ENCODE measurements around the gene CEMP1. TPM values are rescaled to one million over a fixed set of nuclear protein-coding genes. Genes with fewer than 3 reads are reported as not detected.
"Not testable (repeated sequence)": the region's sequence is repeated elsewhere in the genome, so short reads cannot be mapped to it uniquely, and the experiment has no call there.

Gene CEMP1
- total RNA-seq, 1 donor from 2014 or later = not detected

- DNase-seq (ENCODE audit: extremely low spot score, unreplicated experiment) = no peak
- Mint-ChIP-seq H3K4me1 (ENCODE audit: unreplicated experiment) (peaks cover 30% of the 10 kb centered on the region), H3K4me3 (ENCODE audit: unreplicated experiment) (no peak overlapping the region), H3K36me3 (ENCODE audit: unreplicated experiment) (peaks cover 2% of the 10 kb centered on the region), H3K27me3 (ENCODE audit: unreplicated experiment) (no peaks in the 10 kb centered on the region), H3K9me3 (ENCODE audit: unreplicated experiment) (no peaks in the 10 kb centered on the region), H3K27ac (ENCODE audit: unreplicated experiment) (no peak overlapping the region)
- no peak for TF ChIP-seq CTCF (IDR thresholded peaks at IDR 0.05)
Measured at GRCh38 chr16:2533912-2534311, 2.7 kb upstream of the CEMP1 start.

DNA sequence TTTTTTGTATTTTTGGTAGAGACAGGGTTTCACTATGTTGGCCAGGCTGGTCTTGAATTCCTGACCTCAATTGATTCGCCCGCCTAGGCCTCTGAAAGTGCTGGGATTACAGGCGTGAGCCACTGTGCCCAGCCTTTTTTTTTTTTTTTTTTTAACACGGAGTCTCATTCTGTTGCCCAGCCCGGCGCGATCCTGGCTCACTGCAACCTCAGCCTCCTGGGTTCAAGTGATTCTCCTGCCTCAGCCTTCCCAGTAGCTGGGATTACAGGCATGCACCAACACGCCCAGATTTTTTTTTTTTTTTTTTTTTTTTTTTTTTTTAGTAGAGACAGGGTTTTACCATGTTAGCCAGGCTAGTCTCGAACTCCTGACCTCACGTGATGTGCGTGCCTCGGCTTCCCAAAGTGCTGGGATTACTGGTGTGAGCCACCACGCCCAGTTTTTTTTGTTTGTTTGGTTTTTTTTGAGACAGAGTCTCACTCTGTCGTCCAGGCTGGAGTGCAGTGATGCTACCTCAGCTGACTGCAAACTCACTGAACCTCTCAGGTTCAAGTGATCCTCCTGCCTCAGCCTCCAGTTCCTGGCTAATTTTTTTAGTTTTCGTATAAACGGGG, 2.0 kb upstream of the CEMP1 start:
- Mint-ChIP-seq H3K4me1 (ENCODE audit: unreplicated experiment) (peaks cover 26% of the 10 kb centered on the region), H3K27ac (ENCODE audit: unreplicated experiment) (peak overlapping the region; percentile 96), H3K4me3 (ENCODE audit: unreplicated experiment) (peak overlapping the region; percentile 90)
- not testable (repeated sequence) for DNase-seq (ENCODE audit: extremely low spot score, unreplicated experiment); H3K27me3 Mint-ChIP-seq (ENCODE audit: unreplicated experiment); H3K9me3 Mint-ChIP-seq (ENCODE audit: unreplicated experiment); H3K36me3 Mint-ChIP-seq (ENCODE audit: unreplicated experiment)

DNA sequence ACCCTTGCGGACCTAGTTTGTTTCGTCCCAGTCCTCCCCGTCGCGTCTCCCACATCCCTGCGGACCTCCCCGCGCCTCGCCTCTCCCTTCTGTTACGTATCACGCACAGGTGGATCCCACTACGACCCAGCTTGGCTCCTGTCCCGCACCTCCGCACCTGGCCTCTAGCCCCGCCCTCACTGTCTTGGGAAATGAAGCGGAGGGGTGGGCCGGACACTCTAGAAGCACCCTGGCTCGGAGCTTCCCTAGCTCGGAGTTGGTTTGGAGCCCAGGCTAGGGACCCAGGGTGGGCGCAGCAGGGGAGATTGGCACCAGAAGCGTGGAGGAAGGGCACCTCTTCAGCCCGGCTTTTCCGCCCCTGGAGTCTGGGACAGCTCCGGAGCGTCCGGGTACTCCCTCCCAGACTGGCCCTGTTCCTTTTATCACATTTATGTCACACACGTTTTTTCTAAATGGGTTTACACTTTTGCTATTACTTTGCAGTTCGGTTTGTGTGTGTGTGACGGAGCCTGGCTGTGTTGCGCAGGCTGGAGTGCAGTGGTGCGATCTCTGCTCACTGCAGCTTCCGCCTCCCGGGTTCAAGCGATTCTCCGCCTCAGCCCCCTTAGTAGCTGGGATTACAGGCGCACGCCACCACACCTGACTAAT, 1.4 kb upstream of the CEMP1 start:
- Mint-ChIP-seq H3K4me3 (ENCODE audit: unreplicated experiment) (peak overlapping the region; percentile 90), H3K27ac (ENCODE audit: unreplicated experiment) (peak overlapping the region; percentile 96), H3K36me3 (ENCODE audit: unreplicated experiment) (peaks cover 2% of the 10 kb centered on the region), H3K9me3 (ENCODE audit: unreplicated experiment) (no peaks in the 10 kb centered on the region), H3K27me3 (ENCODE audit: unreplicated experiment) (no peaks in the 10 kb centered on the region), H3K4me1 (ENCODE audit: unreplicated experiment) (peaks cover 26% of the 10 kb centered on the region)
- TF ChIP-seq CTCF (IDR thresholded peaks at IDR 0.05) = no peak
- no peak for DNase-seq (ENCODE audit: extremely low spot score, unreplicated experiment)

DNA sequence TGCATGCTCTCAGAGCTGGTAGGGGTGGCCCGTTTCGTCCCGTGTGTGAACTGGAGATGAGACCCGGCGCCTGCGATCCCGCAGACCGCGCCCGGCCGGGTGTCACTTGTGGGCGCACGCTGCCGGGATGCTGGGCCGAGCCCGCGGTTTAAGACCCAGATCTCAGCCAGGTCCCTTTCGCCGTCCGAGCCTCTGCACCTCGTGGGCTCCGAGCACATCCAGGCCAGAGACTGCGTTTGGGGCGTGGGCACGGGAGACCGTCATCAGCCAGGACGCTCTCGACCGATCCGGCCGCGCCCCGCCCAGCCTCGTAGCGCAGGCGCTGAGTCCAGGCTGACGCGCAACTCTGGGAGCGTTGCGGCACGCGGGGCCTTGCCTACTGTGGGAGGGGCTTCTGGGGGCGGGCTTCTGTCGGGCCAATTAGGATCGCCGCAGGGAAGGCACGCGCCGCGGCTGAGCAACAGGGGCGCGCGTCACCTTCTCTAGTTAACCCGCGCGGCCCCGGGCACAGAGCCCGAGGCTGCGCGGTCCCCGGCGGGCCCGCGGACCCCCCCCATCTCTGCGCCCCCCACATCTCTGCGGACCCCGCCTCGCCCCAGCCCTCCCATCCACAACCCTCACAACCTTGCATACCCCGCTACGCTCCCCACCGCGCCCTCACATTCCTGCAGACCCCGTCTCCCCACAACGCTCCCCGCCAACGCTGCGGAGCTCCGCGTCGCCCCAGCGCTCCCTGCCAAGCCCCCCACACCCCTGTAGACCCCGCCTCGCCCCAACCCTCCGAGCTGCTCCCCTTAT, 687 bp upstream of the CEMP1 start:
- Mint-ChIP-seq H3K27ac (ENCODE audit: unreplicated experiment) (peak overlapping the region; percentile 96), H3K36me3 (ENCODE audit: unreplicated experiment) (peaks cover 2% of the 10 kb centered on the region), H3K9me3 (ENCODE audit: unreplicated experiment) (no peaks in the 10 kb centered on the region), H3K4me1 (ENCODE audit: unreplicated experiment) (peaks cover 21% of the 10 kb centered on the region), H3K4me3 (ENCODE audit: unreplicated experiment) (peak overlapping the region; percentile 90), H3K27me3 (ENCODE audit: unreplicated experiment) (no peaks in the 10 kb centered on the region)
- no peak for TF ChIP-seq CTCF (IDR thresholded peaks at IDR 0.05)
- peak; percentile 99 for DNase-seq (ENCODE audit: extremely low spot score, unreplicated experiment)

DNA sequence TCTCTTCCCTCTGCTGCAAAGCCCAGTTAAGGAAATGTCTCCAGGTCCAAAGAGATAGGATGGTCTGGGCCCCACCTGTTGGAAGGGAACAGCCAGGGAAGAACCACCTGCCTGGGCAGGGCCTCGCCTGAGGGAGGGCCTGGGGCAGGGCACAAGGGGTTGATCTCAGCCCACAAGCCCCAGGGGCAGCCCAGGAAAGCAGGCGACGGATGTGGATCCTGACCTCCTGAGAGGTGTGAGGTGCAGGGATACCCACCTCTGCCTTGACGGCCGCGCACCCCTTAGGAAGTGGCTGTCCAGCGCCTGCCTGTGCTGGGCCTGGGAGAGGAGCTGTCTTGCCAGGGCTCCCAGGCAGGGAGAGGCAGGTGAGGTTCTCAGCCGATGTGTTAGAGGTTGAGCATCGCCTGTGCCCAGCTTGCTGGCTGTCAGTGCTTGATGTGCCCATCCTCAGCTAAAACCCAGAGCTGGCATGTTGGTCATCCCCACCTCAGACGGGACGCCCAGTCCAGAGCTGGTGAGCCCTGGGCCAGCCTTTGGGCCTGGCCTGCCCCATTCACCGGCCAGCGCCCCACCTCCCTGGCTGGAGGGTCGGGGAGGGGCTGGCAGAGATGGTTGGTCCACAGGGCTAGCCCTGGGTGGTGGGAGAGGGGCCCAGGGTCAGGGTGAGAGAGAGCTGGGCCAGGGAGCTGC, 434 bp downstream of the CEMP1 start:
- Mint-ChIP-seq H3K4me1 (ENCODE audit: unreplicated experiment) (peaks cover 15% of the 10 kb centered on the region), H3K9me3 (ENCODE audit: unreplicated experiment) (no peaks in the 10 kb centered on the region), H3K4me3 (ENCODE audit: unreplicated experiment) (peak overlapping the region; percentile 90), H3K27ac (ENCODE audit: unreplicated experiment) (peak overlapping the region; percentile 86), H3K27me3 (ENCODE audit: unreplicated experiment) (no peaks in the 10 kb centered on the region), H3K36me3 (ENCODE audit: unreplicated experiment) (peaks cover 7% of the 10 kb centered on the region)
- no peak for DNase-seq (ENCODE audit: extremely low spot score, unreplicated experiment)
- TF ChIP-seq CTCF (IDR thresholded peaks at IDR 0.05) = no peak
